ENCODE measurements around the gene ABHD14A.
"Not testable (repeated sequence)": the region's sequence is repeated elsewhere in the genome, so short reads cannot be mapped to it uniquely, and the experiment has no call there.

ABHD14A gene

DNA sequence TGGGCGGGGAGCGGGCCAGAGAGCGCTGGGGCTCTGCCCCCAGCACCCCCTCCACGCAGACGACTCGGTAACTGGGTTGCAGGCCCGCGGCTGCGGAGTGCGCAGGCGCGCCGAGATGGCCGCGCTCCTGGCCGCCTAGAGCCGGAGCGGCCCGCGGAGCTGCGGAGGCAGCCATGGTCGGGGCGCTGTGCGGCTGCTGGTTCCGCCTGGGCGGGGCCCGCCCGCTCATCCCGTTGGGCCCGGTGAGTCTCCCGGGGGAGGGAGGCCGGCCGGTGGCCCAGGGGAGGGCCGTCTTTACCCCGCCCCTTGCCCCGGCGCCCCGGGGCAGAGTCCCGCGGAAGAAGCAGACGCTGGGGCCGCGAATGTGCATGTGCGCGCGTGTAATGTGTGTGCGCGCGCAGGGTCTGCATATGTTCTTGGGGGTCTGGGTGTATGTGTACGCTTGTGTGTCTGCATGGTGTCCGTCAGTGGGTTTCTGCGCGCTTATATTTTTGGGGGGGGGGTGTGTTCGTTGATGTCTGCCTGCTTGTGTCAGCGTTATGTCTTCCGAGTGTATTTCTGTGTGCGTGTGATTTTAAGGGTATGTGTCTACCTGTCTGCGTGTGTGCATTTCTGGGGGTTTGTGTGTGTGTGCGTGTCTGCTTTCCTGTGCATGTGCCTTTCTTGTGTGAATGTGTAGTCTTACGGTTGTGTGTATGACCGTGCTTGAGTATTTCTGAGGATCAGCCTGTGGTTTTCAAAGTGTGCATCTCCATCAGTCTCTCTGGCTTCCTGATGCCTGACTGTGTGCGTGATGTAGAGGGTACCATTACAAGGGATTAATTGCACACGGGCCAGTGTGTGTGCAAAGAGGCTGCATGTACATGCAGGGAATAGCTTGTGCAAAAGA is at the start of gene ABHD14A:
TSS of gene ABHD14A (plus strand) at position 102 of the 889 bp plus-strand sequence. CDS start at position 174, 72 bp downstream.
- peak; percentile 60 for DNase-seq

DNA sequence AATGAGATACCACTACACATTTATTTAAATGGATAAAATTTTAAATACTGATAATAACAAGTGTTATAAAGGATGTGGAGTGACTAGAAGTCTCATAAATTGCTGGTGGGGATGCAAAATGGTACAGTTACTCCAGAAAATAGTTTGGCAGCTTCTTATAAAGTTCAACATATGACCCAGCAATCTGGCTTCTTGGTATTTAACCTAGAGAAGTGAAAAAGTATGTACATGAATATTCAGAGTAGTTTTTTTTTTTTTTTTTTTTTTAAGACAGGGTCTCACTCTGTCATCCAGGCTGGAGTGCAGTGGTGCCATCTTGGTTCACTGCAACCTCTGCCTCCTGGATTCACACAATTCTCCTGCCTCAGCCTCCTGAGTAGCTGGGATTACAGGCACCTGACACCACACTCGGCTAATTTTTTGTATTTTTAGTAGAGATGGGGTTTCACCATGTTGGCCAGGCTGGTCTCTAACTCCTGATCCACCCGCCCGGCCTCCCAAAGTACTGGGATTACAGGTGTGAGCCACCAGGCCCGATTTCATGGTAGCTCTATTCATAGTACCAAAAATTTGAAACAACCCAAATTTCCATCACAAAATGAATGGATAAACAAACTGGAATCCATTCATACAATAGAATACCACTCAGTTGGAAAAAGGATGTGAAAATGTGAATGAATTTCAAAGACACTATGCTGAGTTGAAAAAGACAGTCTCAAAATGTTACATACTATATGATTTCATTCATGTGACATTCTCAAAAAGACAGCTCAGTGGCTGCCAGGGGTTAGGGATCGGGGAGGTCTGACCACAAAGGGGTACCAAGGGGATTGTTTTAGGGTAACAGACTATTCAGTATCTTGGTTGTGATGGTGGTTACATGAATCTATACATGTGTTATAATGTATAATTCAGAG is 47.5 kb upstream of the ABHD14A start:
- DNase-seq, result no peak

GRCh38 chr3:51928438-51928837 is 46.4 kb upstream of the ABHD14A start:
- no peak for DNase-seq

- not testable (repeated sequence) for DNase-seq
These were observed 45.9 kb upstream of the ABHD14A start for GRCh38 chr3:51928981-51929380.

DNA sequence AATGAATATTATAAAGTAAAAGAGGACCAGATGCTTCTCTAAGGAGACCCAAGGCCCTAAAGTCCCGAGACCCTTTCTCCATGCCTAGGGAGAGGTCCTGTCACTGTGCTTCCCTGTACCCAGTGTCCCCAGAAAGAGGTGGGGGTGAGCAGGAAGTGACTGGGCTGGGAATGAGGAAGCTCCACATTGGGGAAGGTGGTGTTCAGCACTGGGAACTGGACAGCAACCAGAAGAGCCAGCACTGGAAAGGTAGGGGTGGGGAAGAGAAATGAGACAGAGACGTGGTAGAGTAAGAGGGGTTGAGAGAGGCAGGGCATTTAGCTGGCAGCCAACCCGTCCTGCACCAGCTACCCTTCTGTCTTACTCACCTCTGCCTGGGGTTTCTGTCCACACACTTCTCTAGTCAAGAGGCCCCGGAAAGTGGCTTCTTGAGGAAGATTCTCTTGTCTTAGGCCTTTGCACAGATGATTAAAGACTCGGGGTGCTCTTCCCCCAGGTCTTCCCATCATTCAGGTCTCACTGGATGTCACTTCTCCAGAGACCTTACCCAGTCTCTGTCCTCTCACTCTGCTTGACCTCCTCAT is 45.4 kb upstream of the ABHD14A start:
- DNase-seq, result no peak

- DNase-seq, result no peak
These were observed 44.4 kb upstream of the ABHD14A start for GRCh38 chr3:51930439-51930838.

GRCh38 chr3:51931756-51932155 is 43.1 kb upstream of the ABHD14A start:
- DNase-seq, result no peak

- no peak for DNase-seq
These were observed 42.1 kb upstream of the ABHD14A start for GRCh38 chr3:51932471-51933370.

GRCh38 chr3:51933471-51934138 is 41.3 kb upstream of the ABHD14A start:
- DNase-seq, result no peak

DNA sequence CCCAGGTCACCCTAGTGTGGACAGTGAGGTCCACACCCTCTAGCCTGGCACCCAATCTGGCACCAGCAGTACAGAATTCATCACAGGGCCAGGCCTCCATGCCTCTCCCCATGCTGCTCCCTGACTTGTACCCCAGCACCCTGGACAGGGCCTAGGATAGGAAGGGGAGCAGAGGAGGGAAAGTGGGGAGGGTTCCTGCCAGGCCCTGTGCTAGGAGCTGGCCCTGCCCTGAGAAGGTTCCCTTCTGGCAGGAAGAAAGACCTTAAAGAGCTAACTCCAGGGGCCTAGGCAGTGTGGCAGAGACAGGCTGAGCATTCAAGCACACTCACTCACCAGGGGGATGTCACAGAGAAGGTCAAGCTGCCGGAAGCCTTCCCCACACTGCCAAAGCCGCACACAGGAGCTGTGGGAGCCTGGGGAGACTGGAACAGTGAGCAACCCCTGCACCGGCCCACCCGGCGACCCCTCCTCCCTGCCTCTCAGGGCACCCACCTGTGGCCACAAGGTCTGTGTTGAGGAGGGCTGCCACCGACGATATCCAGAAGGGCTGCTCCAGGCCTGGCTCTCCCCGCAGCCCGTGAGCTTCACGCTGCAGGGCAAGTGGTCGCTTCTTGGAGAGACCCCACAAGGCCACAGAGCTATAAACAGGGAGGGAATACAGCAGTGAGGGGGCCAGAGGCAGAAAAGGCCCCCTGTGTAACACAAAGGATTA is 40.6 kb upstream of the ABHD14A start:
- DNase-seq, result no peak

GRCh38 chr3:51934991-51935885 is 39.6 kb upstream of the ABHD14A start:
- DNase-seq, result no peak

GRCh38 chr3:51935886-51936755 is 38.7 kb upstream of the ABHD14A start:
- DNase-seq, result no peak

- DNase-seq, result no peak
These were observed 37.9 kb upstream of the ABHD14A start for GRCh38 chr3:51937014-51937413.

GRCh38 chr3:51937611-51938450 is 37.0 kb upstream of the ABHD14A start:
- no peak for DNase-seq

DNA sequence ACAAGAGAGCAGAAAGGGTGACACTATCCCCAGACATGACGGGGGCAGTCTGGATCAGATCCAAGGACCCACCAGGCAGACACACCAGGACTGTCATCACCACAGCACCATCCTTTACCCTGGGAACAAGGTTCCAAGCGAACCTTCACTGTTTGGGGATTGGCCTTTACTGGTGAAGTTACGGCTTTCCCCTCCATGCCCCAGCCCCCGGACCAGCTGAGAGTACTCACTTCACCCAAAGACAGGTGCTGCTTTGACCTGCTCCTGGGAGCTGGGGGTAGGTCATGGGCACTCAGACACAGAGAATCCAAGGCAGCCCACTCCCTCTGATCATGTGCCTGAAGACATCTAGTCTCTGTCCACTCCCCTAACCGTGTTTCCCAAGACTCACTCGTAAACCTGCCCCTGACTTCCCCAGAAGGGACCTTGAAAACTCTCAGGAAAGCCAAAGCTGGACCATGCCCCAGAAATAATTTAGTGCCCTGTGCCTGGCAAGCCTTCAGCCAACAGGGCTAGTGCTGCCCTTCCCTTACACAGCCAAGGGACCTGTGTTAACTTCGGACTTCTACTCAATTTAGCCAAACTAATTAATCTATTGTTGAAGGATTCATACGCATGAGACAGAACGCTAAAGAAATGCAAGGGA is 36.0 kb upstream of the ABHD14A start:
- DNase-seq, result no peak

- no peak for DNase-seq
These were observed 34.0 kb upstream of the ABHD14A start for GRCh38 chr3:51940648-51941462.

- no peak for DNase-seq
These were observed 33.4 kb upstream of the ABHD14A start for GRCh38 chr3:51941463-51941797.
